Measurements from ENCODE around the gene MYOM1.

Gene MYOM1

GRCh38 chr18:3159830-3160229 is 59.9 kb downstream of the MYOM1 start:
- TF ChIP-seq, protein P1, sequence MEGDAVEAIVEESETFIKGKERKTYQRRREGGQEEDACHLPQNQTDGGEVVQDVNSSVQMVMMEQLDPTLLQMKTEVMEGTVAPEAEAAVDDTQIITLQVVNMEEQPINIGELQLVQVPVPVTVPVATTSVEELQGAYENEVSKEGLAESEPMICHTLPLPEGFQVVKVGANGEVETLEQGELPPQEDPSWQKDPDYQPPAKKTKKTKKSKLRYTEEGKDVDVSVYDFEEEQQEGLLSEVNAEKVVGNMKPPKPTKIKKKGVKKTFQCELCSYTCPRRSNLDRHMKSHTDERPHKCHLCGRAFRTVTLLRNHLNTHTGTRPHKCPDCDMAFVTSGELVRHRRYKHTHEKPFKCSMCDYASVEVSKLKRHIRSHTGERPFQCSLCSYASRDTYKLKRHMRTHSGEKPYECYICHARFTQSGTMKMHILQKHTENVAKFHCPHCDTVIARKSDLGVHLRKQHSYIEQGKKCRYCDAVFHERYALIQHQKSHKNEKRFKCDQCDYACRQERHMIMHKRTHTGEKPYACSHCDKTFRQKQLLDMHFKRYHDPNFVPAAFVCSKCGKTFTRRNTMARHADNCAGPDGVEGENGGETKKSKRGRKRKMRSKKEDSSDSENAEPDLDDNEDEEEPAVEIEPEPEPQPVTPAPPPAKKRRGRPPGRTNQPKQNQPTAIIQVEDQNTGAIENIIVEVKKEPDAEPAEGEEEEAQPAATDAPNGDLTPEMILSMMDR (conservative IDR thresholded peaks at IDR 0.05), result no peak
- no peak overlapping the region for H3K27ac ChIP-seq

DNA sequence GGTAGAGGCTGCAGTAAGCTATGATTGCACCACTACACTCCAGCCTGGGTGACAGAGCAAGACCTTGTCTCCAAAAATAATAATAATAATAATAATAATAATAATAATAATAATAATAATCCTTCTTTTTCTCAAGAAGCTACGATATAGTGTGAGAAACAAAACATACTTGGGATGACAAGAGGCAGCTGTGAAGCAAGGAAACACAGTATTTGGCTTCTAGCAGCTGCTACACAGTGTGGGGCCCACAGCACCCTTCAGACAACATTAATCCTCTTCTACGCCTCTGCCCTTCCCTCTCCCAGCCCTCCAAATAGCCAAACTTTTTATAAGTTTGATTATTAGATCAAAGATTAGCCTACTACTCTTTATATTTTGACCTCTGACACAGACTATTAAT is 62.2 kb downstream of the MYOM1 start:
- TF ChIP-seq, protein P1 (conservative IDR thresholded peaks at IDR 0.05), result no peak
- no peak overlapping the region for H3K27ac ChIP-seq

DNA sequence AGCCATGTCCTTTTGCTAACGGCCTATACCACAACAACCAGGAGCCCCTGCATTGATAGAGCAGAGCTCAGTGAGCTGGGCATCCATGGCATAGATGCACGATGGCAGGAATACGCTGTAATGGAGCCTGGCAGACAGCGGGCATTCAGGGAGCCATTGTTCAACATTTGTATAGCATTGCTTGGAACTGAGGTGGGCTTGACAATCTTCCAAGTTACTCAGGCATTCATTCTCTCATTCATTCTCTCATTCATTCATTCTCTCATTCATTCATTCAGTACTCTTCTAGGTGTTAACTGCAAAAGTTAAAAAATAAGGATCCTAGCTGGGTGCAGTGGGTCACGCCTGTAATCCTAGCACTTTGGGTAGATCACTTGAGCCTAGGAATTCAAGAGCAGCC is 62.7 kb downstream of the MYOM1 start:
- TF ChIP-seq, protein P1 (conservative IDR thresholded peaks at IDR 0.05), result no peak
- H3K27ac ChIP-seq, result no peak overlapping the region

- TF ChIP-seq, protein P1 (conservative IDR thresholded peaks at IDR 0.05), result no peak
- H3K27ac ChIP-seq, result no peak overlapping the region
Measured at GRCh38 chr18:3156325-3156640, 63.5 kb downstream of the MYOM1 start.

DNA sequence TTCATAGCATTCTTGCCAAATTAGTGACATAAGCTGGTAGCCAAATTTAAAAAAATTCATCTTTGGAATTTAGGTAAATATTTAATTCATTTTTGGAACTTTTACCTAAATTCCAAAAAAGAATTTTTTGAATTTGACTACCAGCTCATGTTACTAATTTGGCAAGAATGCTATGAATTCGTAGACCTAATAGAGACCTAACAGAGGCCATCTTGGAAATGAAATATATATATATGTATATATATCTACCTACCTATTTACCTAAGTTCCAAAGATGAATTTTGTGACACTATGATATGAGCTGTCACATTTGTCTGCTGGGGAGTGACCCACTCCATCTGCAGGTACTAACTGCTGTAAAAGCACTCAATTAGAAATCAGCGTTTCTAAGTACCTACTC is 65.6 kb downstream of the MYOM1 start:
- TF ChIP-seq, protein P1 (conservative IDR thresholded peaks at IDR 0.05), result no peak

GRCh38 chr18:3153107-3153704 is 66.6 kb downstream of the MYOM1 start:
- H3K27ac ChIP-seq, result no peak overlapping the region
- TF ChIP-seq, protein P1 (conservative IDR thresholded peaks at IDR 0.05), result no peak

More for the DNA sequence above, 65.6 kb downstream of the MYOM1 start:
- no peak overlapping the region for H3K27ac ChIP-seq

GRCh38 chr18:3152294-3152693 is 67.5 kb downstream of the MYOM1 start:
- no peak overlapping the region for H3K27ac ChIP-seq
- TF ChIP-seq, protein P1 (conservative IDR thresholded peaks at IDR 0.05), result no peak
